Smooth muscle cell of the brain vasculature (primary cell): ENCODE measurements around the gene RYR2.

ENCODE experiments used
- DNase-seq: peaks from one replicate; pipeline ENCODE4 v3.0.0-alpha.2; 2012; ENCODE audit warnings: low read depth, low spot score

Gene RYR2

GRCh38 chr1:237440346-237440745 is 398.4 kb downstream of the RYR2 start:
- no peak for DNase-seq

GRCh38 chr1:237444120-237444790 is 402.3 kb downstream of the RYR2 start:
- DNase-seq: no peak

DNA sequence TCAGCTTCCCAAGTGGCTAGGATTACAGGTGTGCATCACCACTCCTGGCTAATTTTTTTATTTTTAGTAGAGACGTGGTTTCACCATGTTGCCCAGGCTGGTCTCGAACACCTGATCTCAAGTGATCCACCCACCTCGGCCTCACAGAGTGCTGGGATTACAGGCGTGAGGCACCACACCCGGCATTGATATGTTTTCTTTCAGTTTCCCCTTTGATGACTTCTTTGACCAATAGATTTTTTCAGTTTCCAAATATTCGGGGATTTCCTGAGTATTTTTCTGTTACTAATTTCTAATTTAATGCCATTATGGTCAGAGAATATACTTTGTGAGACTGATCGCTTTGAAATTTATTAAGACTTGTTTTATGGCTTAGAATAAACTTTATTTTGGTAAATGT is 406.1 kb downstream of the RYR2 start:
- DNase-seq: no peak

GRCh38 chr1:237457573-237457972 is 415.6 kb downstream of the RYR2 start:
- DNase-seq: no peak

- DNase-seq: no peak
These were observed 425.3 kb downstream of the RYR2 start for GRCh38 chr1:237467320-237467719.

DNA sequence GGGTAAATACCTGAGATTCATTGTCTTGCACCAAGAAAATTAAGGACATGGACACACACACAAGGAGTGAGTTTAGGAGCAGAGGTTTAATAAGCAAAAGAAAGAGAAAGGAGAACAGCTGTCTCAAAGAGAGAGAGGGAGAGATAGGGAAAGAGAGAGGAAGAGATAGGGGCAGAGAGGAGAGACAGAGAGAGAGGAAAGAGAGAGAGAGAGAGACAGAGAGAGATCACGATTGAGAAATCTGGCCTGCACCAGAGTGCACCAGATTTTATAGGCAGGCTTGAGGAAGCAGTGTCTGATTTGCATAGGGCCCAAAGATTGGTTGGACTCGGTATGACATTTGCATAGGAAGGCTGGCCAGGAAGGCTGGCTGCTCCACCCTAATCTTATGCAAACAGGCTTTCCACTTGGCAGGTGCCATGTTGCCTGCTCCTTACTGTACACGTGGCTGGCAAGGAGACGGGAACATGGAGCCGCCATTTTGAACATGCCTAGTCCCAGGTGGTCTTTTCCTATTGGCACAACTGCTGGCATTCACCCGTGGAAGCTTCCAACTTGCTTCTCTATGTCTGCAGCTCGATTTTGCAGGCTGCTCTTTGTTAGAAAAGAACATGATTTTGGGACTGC is 428.8 kb downstream of the RYR2 start:
- DNase-seq: no peak

- no peak for DNase-seq
These were observed 429.4 kb downstream of the RYR2 start for GRCh38 chr1:237471377-237471776.

GRCh38 chr1:237471956-237472355 is 430.0 kb downstream of the RYR2 start:
- DNase-seq: no peak

- no peak for DNase-seq
These were observed 431.9 kb downstream of the RYR2 start for GRCh38 chr1:237473854-237474253.

- no peak for DNase-seq
These were observed 436.1 kb downstream of the RYR2 start for GRCh38 chr1:237478082-237478481.

- no peak for DNase-seq
These were observed 436.9 kb downstream of the RYR2 start for GRCh38 chr1:237478842-237479241.

GRCh38 chr1:237482777-237483176 is 440.8 kb downstream of the RYR2 start:
- DNase-seq: no peak

GRCh38 chr1:237492359-237492758 is 450.4 kb downstream of the RYR2 start:
- no peak for DNase-seq

GRCh38 chr1:237500566-237500965 is 458.6 kb downstream of the RYR2 start:
- no peak for DNase-seq

GRCh38 chr1:237503292-237503691 is 461.3 kb downstream of the RYR2 start:
- no peak for DNase-seq

GRCh38 chr1:237507005-237507404 is 465.0 kb downstream of the RYR2 start:
- no peak for DNase-seq

- DNase-seq: no peak
These were observed 467.8 kb downstream of the RYR2 start for GRCh38 chr1:237509748-237510147.

DNA sequence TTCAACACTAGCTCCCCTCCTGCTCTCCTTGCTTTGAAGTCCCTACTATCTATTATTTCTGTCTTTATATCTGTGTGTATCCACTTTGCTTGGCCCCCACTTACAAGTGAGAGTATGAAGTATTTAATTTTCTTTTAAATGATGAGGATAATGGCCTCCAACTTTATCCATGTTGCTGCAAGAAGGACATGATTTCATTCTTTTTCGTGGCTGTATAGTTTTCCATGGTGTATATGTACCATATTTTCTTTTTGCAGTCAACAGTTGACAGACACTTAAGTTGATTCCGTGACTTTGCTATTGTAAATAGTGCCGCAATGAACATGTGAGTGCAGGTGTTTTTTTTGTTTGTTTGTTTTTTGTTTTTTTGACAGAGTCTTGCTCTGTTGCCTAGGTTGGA is 483.1 kb downstream of the RYR2 start:
- DNase-seq: no peak

GRCh38 chr1:237527761-237528160 is 485.8 kb downstream of the RYR2 start:
- no peak for DNase-seq

DNA sequence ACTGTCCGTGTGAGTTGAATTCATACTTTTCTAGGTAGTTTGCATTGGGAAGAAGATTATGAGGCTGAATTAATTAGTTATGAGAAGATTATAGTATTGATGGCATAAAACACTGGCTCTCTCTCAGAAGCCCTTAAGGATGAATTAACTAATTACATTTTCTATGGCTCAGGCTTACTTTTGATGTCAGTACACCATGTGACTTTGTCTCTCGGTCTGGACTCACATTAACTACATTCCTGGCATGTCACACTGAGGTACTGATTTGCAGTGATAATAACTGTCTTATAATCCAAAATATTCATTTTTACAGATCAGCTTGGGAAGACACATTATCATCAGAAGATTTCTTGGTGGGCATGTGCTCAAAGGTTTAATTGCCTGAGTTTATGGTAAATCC is 486.6 kb downstream of the RYR2 start:
- no peak for DNase-seq

DNA sequence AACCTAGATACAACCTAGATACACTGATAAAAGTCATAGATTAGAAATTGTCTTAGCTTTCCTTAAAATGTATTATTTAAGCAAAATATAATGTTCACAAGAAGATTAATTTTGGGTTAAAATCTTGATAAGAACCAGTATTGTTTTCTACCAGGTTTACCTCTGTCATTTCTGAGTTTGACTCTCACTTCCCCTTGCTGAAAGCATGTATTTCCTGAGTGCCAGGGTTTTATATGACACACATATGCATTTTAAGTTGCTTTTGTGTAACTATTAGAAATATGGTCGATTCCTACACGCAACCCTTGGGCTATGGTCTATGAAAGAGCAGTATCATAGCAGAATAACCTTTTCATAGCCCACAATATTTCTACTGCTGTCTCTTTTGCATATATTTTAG is 497.1 kb downstream of the RYR2 start:
- no peak for DNase-seq

DNA sequence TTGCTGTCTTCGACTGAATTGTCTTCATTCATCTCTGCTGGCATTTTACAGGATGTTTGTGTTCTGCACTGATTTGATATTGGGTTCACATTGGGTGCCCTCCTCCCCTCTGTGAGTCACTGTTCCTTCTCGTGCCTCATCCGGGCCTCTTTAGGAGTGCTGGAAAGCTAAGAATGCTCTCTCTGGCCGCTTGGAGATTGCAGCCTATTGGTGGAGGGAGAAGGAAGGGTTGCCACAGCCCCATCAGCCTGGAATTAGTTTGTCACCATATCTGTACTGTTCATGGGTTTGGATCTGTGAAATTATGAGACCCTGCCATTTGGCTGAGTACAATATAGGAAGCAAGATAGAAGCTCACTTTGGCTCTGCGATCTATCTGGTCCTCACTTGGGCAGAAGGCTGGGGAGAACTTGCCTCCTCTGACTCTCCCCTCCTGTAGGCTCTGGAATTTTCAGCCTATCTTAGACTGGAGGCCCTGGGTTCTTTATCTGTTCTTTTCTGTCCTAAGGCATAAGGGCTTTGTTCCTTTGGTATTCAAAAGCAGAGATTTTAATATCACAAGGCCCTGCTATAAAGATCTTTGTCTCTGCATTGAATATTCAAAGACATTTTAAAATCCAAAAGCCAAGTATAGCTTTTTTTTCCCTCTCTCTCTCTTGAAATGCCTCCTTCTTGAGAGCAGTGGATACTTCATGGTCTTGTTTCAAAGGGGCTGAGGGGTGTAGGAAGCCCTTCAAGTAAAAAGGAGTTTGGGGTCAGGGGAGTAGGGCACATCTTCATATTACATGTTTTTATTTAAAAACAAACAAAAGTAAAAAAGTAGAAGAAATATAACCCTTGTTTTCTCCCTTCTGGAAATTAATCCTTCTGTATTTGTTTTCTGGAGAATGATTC is 500.8 kb downstream of the RYR2 start:
- DNase-seq: no peak

DNA sequence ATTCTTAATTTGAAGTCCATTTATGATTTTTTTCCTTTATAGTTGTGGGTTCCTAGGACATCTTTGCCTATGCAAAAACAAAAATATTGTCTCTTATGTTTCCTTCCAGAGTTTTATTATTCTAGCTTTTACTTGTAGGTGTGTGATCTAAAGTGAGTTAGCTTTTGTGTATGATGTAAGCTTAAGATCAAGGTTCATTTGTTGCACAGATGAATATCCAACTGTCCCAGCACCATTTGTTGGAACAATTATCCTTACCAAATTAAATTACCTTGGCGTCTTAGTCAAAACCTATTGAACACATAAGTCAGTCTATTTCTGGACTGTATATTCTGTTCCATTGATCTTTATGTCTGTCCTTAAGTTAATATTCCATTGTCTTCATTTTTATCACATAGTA is 511.1 kb downstream of the RYR2 start:
- DNase-seq: no peak
